Effector CD8-positive, alpha-beta T cell (primary cell): ENCODE measurements around the gene WNK2.
"Not testable (repeated sequence)": the region's sequence is repeated elsewhere in the genome, so short reads cannot be mapped to it uniquely, and the experiment has no call there.

Source experiments
- DNase-seq: peaks from one replicate; lab custom pipeline; 2025; lab: John Stamatoyannopoulos, UW
- total RNA-seq, 4 experiments: gene quantifications; one replicate each; lab custom pipeline; 2026; lab: John Stamatoyannopoulos, UW

The WNK2 gene
- total RNA-seq, result 0 to 0.36 (median 0.19) reads per million in 4 experiments

- peak; percentile 6 for DNase-seq
These were observed at the start of gene WNK2 for GRCh38 chr9:93183663-93184431. Gene WNK2 (plus strand): TSS chr9:93184139. CDS start chr9:93184930, 791 bp downstream.

- no peak for DNase-seq
These were observed 49.0 kb upstream of the WNK2 start for GRCh38 chr9:93134740-93135444.

GRCh38 chr9:93136011-93136440 is 47.9 kb upstream of the WNK2 start:
- no peak for DNase-seq

- DNase-seq, result no peak
These were observed 46.6 kb upstream of the WNK2 start for GRCh38 chr9:93137362-93137761.

- DNase-seq, result no peak
These were observed 45.7 kb upstream of the WNK2 start for GRCh38 chr9:93138171-93138764.

GRCh38 chr9:93139365-93140182 is 44.4 kb upstream of the WNK2 start:
- DNase-seq, result no peak

- no peak for DNase-seq
These were observed 42.0 kb upstream of the WNK2 start for GRCh38 chr9:93141771-93142483.

GRCh38 chr9:93143830-93144530 is 40.0 kb upstream of the WNK2 start:
- peak; percentile 36 for DNase-seq

GRCh38 chr9:93146696-93147095 is 37.2 kb upstream of the WNK2 start:
- not testable (repeated sequence) for DNase-seq

GRCh38 chr9:93147632-93148031 is 36.3 kb upstream of the WNK2 start:
- DNase-seq, result no peak

- no peak for DNase-seq
These were observed 35.2 kb upstream of the WNK2 start for GRCh38 chr9:93148721-93149120.

- no peak for DNase-seq
These were observed 34.6 kb upstream of the WNK2 start for GRCh38 chr9:93149361-93149760.

GRCh38 chr9:93151097-93151784 is 32.7 kb upstream of the WNK2 start:
- no peak for DNase-seq

- DNase-seq, result peak; percentile 34
These were observed 29.5 kb upstream of the WNK2 start for GRCh38 chr9:93154293-93154903.

GRCh38 chr9:93155716-93156474 is 28.0 kb upstream of the WNK2 start:
- DNase-seq, result no peak

- DNase-seq, result no peak
These were observed 27.4 kb upstream of the WNK2 start for GRCh38 chr9:93156475-93157008.

GRCh38 chr9:93159601-93160471 is 24.1 kb upstream of the WNK2 start:
- DNase-seq, result peak; percentile 48
